Adrenal gland (tissue), 12 donors: Measurements from ENCODE around the gene PSAT1. TPM values are rescaled to one million over a fixed set of nuclear protein-coding genes. Genes with fewer than 3 reads are reported as not detected.

ENCODE experiments used
- DNase-seq, 7 donors: peaks; one replicate each; pipeline ENCODE4 v3.0.0-alpha.2; 2019 to 2020
- H3K27ac ChIP-seq, 5 donors: fragments of 200-600 bp; sonication (generic) in 4 of 5; 1 replicate in 3 of 5; 2 replicates in 2 of 5; pipeline versions ENCODE4 v1.5.1 to v1.8.0; 2016 to 2020; ENCODE audit warnings: mild to moderate bottlenecking in 1 of 5
- H3K27me3 ChIP-seq: fragments of 200-600 bp; 2 replicates; pipeline ENCODE4 v1.8.0; 2021
- H3K36me3 ChIP-seq, 2 donors: fragments of 200-600 bp; replicated peaks in 1 of 2; 1 replicate in 1 of 2; 2 replicates in 1 of 2; pipeline versions ENCODE4 v1.5.1 to v1.8.0; 2018 to 2022
- H3K4me1 ChIP-seq, 2 donors: fragments of 200-600 bp; replicated peaks in 1 of 2; 1 replicate in 1 of 2; 2 replicates in 1 of 2; pipeline versions ENCODE4 v1.5.1 to v1.8.0; 2018 to 2021
- H3K4me3 ChIP-seq, 4 donors: fragments of 200-600 bp; sonication (generic) in 3 of 4; one replicate each; pipeline ENCODE4 v1.5.1; 2016 to 2018
- H3K9me3 ChIP-seq, 3 donors: fragments of 200-600 bp; sonication (generic) in 1 of 3; replicated peaks in 1 of 3; 1 replicate in 2 of 3; 2 replicates in 1 of 3; pipeline versions ENCODE4 v1.5.1 to v1.8.0; 2016 to 2021
- CTCF ChIP-seq, 6 experiments: fragments of 450-650 bp in 4 of 6; fragments of 200-600 bp in 2 of 6; sonication (generic) in 1 of 6; IDR thresholded peaks; 1 replicate in 5 of 6; 2 replicates in 1 of 6; pipeline versions ENCODE4 v1.5.1 to v1.8.0; 2016 to 2021; ENCODE audit warnings: antibody characterized with exemption in 6 of 6, mild to moderate bottlenecking in 2 of 6, moderate library complexity in 1 of 6
- POLR2A ChIP-seq, 2 donors: fragments of 450-650 bp; IDR thresholded peaks; one replicate each; pipeline ENCODE4 v1.6.1; 2017; ENCODE audit warnings: antibody characterized with exemption in 2 of 2, mild to moderate bottlenecking in 2 of 2, moderate library complexity in 1 of 2
- WGBS, 4 donors: extraction: QIAGEN DNeasy Blood & Tissue Kit in 2 of 4; methylation state at CpG; one replicate each; pipeline versions ENCODE4 v1.1.5 to v1.1.7; 2013 to 2017; 5-methylcytosine and 5-hydroxymethylcytosine counted together
- intact Hi-C, 2 donors: fragments of 100-400 bp; cut with DNase I; formaldehyde crosslinking; loops; one replicate each; pipeline versions ENCODE4 v1.14.1 to v1.15.0; 2022 to 2023
- polyA plus RNA-seq, 3 donors: library from polyadenylated mRNA; stranded (reverse); fragments of 200-250 nt in 2 of 3; fragments of 350-450 nt in 1 of 3; fragmentation: Illumina TruSeq in 1 of 3; extraction: RNeasy Lipid Tissue Mini Kit (QIAGEN cat#74804) in 1 of 3; gene quantifications; one replicate each; pipeline ENCODE4 v1.2.3, GENCODE V29; 2013 to 2014
- total RNA-seq, 9 donors: library from RNA; depleted of rRNA in 4 of 9; stranded (reverse); fragments of >200 nt in 4 of 9; fragments of 120-200 nt in 1 of 9; fragmentation: NEBNext Ultra II Directional in 1 of 9; extraction: Animal tissue kit (Norgen Biotek cat#: 25700) in 1 of 9; gene quantifications; one replicate each; pipeline versions ENCODE4 v1.1.0 to v1.2.4, GENCODE V29; 2013 to 2023
- donor health status: healthy with polysubstance abuse.
- donor health status: Bipolar disorder and iron deficiency.
- donor health status: DM: yes; HTN: yes; CAD: no.
- donor health status: DM: no; HTN: no; CAD: no.
- donor health status: DM: no; HTN: no; CAD: no.
- donor health status: DM: yes; HTN: yes; CAD: no.

Gene PSAT1
- total and polyA plus RNA-seq, 12 donors = 20.5 to 168 (median 73.1) TPM

DNA sequence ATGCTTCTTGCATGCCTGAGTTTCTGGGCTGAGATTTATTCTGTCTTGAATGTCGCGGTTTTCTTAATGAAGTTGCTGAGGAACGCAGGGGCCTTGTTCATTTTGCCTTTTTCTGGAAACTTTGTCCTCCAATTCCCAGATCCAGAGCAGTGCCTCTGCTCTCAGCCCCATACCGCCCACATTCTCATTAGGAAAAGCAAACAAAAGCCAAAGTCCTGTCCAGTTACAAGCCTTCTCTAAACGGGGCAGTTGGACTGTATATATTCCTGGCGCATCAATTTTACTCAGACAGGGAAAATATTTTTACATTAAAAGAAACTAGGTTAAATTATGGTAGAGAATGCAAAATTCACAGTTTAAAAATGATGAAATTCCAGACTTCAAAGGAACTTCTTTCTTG lies 1.2 kb upstream of the PSAT1 start:
- Histone ChIP-seq H3K27ac (peak overlapping the region; percentile 77 to 89 (median 85)), H3K4me1 (peaks cover 12 to 13% of the 10 kb centered on the region in 2 donors), H3K4me3 (peak overlapping the region in 1 of 4 donors; percentile 62), H3K36me3 (no peaks in the 10 kb centered on the region), H3K9me3 (no peaks in the 10 kb centered on the region), H3K27me3 (no peaks in the 10 kb centered on the region)
- peak in 1 of 7 donors; percentile 33 for DNase-seq
- intact Hi-C loops = no loop called here
- TF ChIP-seq CTCF (IDR thresholded peaks at IDR 0.05) (no peak), POLR2A (IDR thresholded peaks at IDR 0.05) (no peak)
- 54 to 67% (median 64%) methylated on average over 6 of the region's 6 CpGs for WGBS, 4 donors

DNA sequence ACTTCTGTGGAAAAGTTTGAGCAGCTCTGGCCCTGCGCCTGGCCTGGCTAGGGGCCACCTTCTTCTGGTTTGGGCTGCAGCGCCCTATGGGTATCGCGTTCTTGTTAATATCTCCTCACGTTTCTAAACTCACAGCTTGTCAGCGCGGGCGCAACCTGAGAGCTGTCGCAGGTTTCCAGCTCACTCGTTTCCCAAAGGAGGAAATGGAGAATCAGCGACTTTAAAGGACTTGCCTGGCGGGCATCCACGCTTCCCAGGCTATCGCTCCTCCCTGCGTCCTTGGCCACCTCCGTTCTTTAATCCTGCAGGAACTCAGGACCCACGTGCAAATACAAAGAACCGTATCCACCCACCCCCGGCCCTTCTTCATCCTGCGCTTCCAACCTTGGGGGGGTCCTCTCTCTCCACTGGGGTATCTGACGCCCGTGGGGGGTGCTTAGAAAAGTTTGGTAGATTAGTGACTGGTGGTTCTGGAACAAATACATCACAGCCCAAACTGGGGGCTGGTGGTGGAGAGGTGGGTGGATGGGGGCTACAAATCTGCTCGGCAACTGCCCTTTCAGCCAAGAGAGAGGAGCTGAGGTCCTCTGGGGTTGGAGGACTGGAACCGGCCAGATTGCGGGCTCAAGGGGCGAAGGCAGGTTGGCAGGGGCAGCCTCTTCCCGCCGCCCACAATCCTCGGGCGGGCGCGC lies 578 bp upstream of the PSAT1 start:
- Histone ChIP-seq H3K4me3 (peak overlapping the region in 3 of 4 donors; percentile 38 to 62 (median 56)), H3K27me3 (no peaks in the 10 kb centered on the region), H3K9me3 (no peaks in the 10 kb centered on the region), H3K36me3 (no peaks in the 10 kb centered on the region), H3K27ac (peak overlapping the region; percentile 77 to 89 (median 85)), H3K4me1 (peaks cover 12 to 16% of the 10 kb centered on the region in 2 donors)
- DNase-seq = peak; percentile 62 to 86 (median 81)
- WGBS, 4 donors = 5 to 16% (median 5%) methylated on average over 20 to 32 of the region's 32 CpGs
- TF ChIP-seq CTCF (IDR thresholded peaks at IDR 0.05) = no peak
- TF ChIP-seq POLR2A (IDR thresholded peaks at IDR 0.05) = peak in 1 of 2 donors; percentile 35
- intact Hi-C loops = no loop called here

DNA sequence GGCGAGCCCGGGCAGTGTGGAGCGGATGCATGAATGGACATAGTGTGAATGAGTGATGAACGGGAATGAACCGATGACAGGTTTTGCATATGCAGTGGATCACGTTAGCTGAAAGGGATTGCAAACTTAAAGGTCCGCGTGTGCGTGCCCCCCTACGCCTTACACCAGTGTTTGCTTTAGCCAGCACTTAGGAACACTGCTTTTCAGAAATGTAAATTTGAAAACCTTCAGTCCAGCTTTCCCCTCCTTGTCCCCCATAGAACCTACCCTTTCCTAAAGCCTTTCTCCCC lies 692 bp downstream of the PSAT1 start:
- no peaks in the 10 kb centered on the region for H3K9me3 ChIP-seq
- peak overlapping the region; percentile 56 to 87 (median 72) for H3K27ac ChIP-seq
- no peak for TF ChIP-seq POLR2A (IDR thresholded peaks at IDR 0.05)
- 0 to 2% (median 1%) methylated on average over 7 to 10 of the region's 10 CpGs for WGBS, 4 donors
- intact Hi-C loops = no loop called here
- peaks cover 15 to 21% of the 10 kb centered on the region in 2 donors for H3K4me1 ChIP-seq
- no peaks in the 10 kb centered on the region for H3K27me3 ChIP-seq
- DNase-seq = no peak
- H3K36me3 ChIP-seq = no peaks in the 10 kb centered on the region
- peak overlapping the region in 3 of 4 donors; percentile 29 to 62 (median 56) for H3K4me3 ChIP-seq

GRCh38 chr9:78298046-78298765 lies 1.3 kb downstream of the PSAT1 start:
- TF ChIP-seq POLR2A (IDR thresholded peaks at IDR 0.05) (no peak), CTCF (IDR thresholded peaks at IDR 0.05) (no peak)
- H3K27me3 ChIP-seq = no peaks in the 10 kb centered on the region
- peak overlapping the region in 3 of 4 donors; percentile 29 to 62 (median 56) for H3K4me3 ChIP-seq
- peak overlapping the region in 4 of 5 donors; percentile 56 to 87 (median 73) for H3K27ac ChIP-seq
- DNase-seq = peak in 3 of 7 donors; percentile 29 to 48 (median 47)
- H3K36me3 ChIP-seq = no peaks in the 10 kb centered on the region
- intact Hi-C loops = no loop called here
- H3K9me3 ChIP-seq = no peaks in the 10 kb centered on the region
- 2 to 8% (median 4%) methylated on average over 12 to 16 of the region's 16 CpGs for WGBS, 4 donors
- H3K4me1 ChIP-seq = peaks cover 16 to 24% of the 10 kb centered on the region in 2 donors
